IMR-90 (cell line): ENCODE data around the gene RAB11B. TPM values are rescaled to one million over a fixed set of nuclear protein-coding genes. Genes with fewer than 3 reads are reported as not detected.

ENCODE experiments used
- ATAC-seq: fragments of 200-7000 bp; cut with Tn5 transposase; 2 replicates; pipeline ENCODE4 v1.9.1; 2020; ENCODE audit warnings: low read depth, mild to moderate bottlenecking, moderate library complexity
- BruUV-seq: library from RNA; stranded (reverse); fragments of 400-500 nt; replicated peaks from 2 replicates; lab custom pipeline; 2021; lab: Mats Ljungman, UMichigan
- CTCF ChIA-PET: fragments of 300-600 bp; formaldehyde crosslinking; extraction: SDS; loops from one replicate; lab custom pipeline; 2021; ENCODE audit warnings: antibody characterized with exemption; lab: Yijun Ruan, JAX
- POLR2A ChIA-PET: fragments of 300-600 bp; sonication (Branson Sonifier 250); formaldehyde crosslinking; loops from one replicate; lab custom pipeline; 2022; ENCODE audit warnings: antibody characterized with exemption; ENCODE audit not compliant: unreplicated experiment; lab: Charles Lee
- DNase-seq: peaks from one replicate; pipeline ENCODE4 v3.0.0; 2013
- H2AFZ ChIP-seq: replicated peaks from 2 replicates; pipeline ENCODE3; 2013; ENCODE audit warnings: low read length, mild to moderate bottlenecking; ENCODE audit not compliant: poor library complexity
- H2AK5ac ChIP-seq: 2 replicates; pipeline ENCODE4 v1.6.1; 2013; ENCODE audit warnings: low read depth, low read length, inconsistent platforms
- H2AK9ac ChIP-seq: replicated peaks from 2 replicates; pipeline ENCODE3; 2013; ENCODE audit warnings: mild to moderate bottlenecking, low read depth, low read length, moderate library complexity; ENCODE audit not compliant: poor library complexity
- H2BK120ac ChIP-seq: 2 replicates; pipeline ENCODE4 v1.6.1; 2013; ENCODE audit warnings: low read depth, low read length, inconsistent platforms
- H2BK15ac ChIP-seq: 3 replicates; pipeline ENCODE4 v1.6.1; 2013; ENCODE audit warnings: low read depth, low read length, inconsistent platforms
- H2BK20ac ChIP-seq: 2 replicates; pipeline ENCODE4 v1.6.1; 2013; ENCODE audit warnings: low read depth, mild to moderate bottlenecking, inconsistent platforms, low read length, moderate library complexity
- H2BK5ac ChIP-seq: 2 replicates; pipeline ENCODE4 v1.6.1; 2013; ENCODE audit warnings: mild to moderate bottlenecking, low read depth, low read length, inconsistent platforms; ENCODE audit not compliant: poor library complexity, severe bottlenecking
- H3K14ac ChIP-seq: replicated peaks from 2 replicates; pipeline ENCODE4 v1.6.1; 2013; ENCODE audit warnings: low read depth, low read length, inconsistent platforms
- H3K18ac ChIP-seq: 2 replicates; pipeline ENCODE4 v1.6.1; 2013; ENCODE audit warnings: low read depth, low read length, control low read depth
- H3K23ac ChIP-seq: 2 replicates; pipeline ENCODE4 v1.6.1; 2013; ENCODE audit warnings: low read depth, low read length, inconsistent platforms
- H3K27ac ChIP-seq: 2 replicates; pipeline ENCODE4 v1.5.1; 2013; ENCODE audit warnings: mild to moderate bottlenecking, control low read depth, low read length; ENCODE audit not compliant: insufficient read depth
- H3K27me3 ChIP-seq: 2 replicates; pipeline ENCODE4 v1.6.1; 2013; ENCODE audit warnings: low read length; ENCODE audit not compliant: control insufficient read depth, insufficient read depth
- H3K36me3 ChIP-seq: 2 replicates; pipeline ENCODE4 v1.6.1; 2013; ENCODE audit warnings: low read length, mixed read lengths; ENCODE audit not compliant: control insufficient read depth, insufficient read depth
- H3K4ac ChIP-seq: 2 replicates; pipeline ENCODE4 v1.6.1; 2013; ENCODE audit warnings: low read depth, low read length, inconsistent platforms
- H3K4me1 ChIP-seq: 2 replicates; pipeline ENCODE4 v1.6.1; 2013; ENCODE audit warnings: low read length, mixed read lengths; ENCODE audit not compliant: control insufficient read depth, insufficient read depth
- H3K4me2 ChIP-seq: 2 replicates; pipeline ENCODE4 v1.6.1; 2013; ENCODE audit warnings: low read depth, mild to moderate bottlenecking, control low read depth, low read length, moderate library complexity
- H3K4me3 ChIP-seq: 2 replicates; pipeline ENCODE4 v1.5.1; 2013; ENCODE audit warnings: low read depth, mild to moderate bottlenecking, control low read depth, low read length, moderate library complexity; ENCODE audit not compliant: insufficient read depth
- H3K56ac ChIP-seq: 2 replicates; pipeline ENCODE4 v1.6.1; 2013; ENCODE audit warnings: low read length, inconsistent platforms; ENCODE audit not compliant: insufficient read depth; ENCODE audit errors: extremely low read depth
- H3K79me1 ChIP-seq, 2 experiments: 2 replicates each; pipeline ENCODE4 v1.6.1; 2013; ENCODE audit warnings: low read length in 2 of 2, inconsistent platforms in 1 of 2, low read depth in 1 of 2
- H3K9ac ChIP-seq: 2 replicates; pipeline ENCODE4 v1.6.1; 2013; ENCODE audit warnings: low read depth, low read length, control low read depth
- H3K9me1 ChIP-seq: 2 replicates; pipeline ENCODE4 v1.6.1; 2013; ENCODE audit warnings: low read length, inconsistent platforms; ENCODE audit not compliant: insufficient read depth
- H3K9me3 ChIP-seq: 2 replicates; pipeline ENCODE4 v1.6.1; 2013; ENCODE audit warnings: low read length; ENCODE audit not compliant: control insufficient read depth, insufficient read depth
- H4K20me1 ChIP-seq: 2 replicates; pipeline ENCODE4 v1.6.1; 2013; ENCODE audit warnings: low read length, inconsistent platforms; ENCODE audit not compliant: insufficient read depth
- H4K5ac ChIP-seq: 2 replicates; pipeline ENCODE4 v1.6.1; 2013; ENCODE audit warnings: mild to moderate bottlenecking, low read depth, low read length, control low read depth
- H4K8ac ChIP-seq, 2 experiments: 2 replicates each; pipeline ENCODE4 v1.6.1; 2013; ENCODE audit warnings: low read depth in 2 of 2, low read length in 2 of 2, control low read depth in 1 of 2, inconsistent platforms in 1 of 2
- H4K91ac ChIP-seq: 2 replicates; pipeline ENCODE4 v1.6.1; 2013; ENCODE audit warnings: low read depth, low read length, inconsistent platforms; ENCODE audit not compliant: insufficient read depth
- FOS ChIP-seq: fragments of 150-350 bp; IDR thresholded peaks from 2 replicates; pipeline ENCODE4 v1.6.1; 2016; ENCODE audit warnings: low read depth, low read length
- NFE2L2 ChIP-seq: fragments of 150-350 bp; IDR thresholded peaks from 2 replicates; pipeline ENCODE4 v1.6.1; 2016; ENCODE audit warnings: low read depth, mild to moderate bottlenecking, low read length
- WGBS, 2 experiments: methylation state at CpG; one replicate each; pipeline versions ENCODE4 v1.1.5 to v1.1.7; 2013; ENCODE audit warnings: missing lambda C conversion rate in 2 of 2; ENCODE audit not compliant: insufficient read length in 1 of 2; ENCODE audit errors: extremely low coverage in 2 of 2; 5-methylcytosine and 5-hydroxymethylcytosine counted together
- dilution Hi-C: fragments of 300-500 bp; cut with HindIII; formaldehyde crosslinking; loops from one replicate; pipeline ENCODE4 v1.14.3; 2018; ENCODE audit warnings: low sequenced_read_pairs; ENCODE audit not compliant: unreplicated experiment
- in situ Hi-C: fragments of 300-500 bp; cut with MboI; formaldehyde crosslinking; loops from 3 replicates; pipeline ENCODE4 v1.14.3; 2019; ENCODE audit warnings: low sequenced_read_pairs, inconsistent platforms, mixed read lengths
- intact Hi-C: fragments of 100-400 bp; cut with micrococcal nuclease; formaldehyde crosslinking; loops from 2 replicates; pipeline ENCODE4 v1.10.0; 2022
- polyA plus RNA-seq, 3 experiments: library from polyadenylated mRNA; depleted of rRNA; stranded (reverse); fragments of >200 nt; gene quantifications; 2 replicates each; pipeline ENCODE4 v1.2.3, GENCODE V29; 2012; ENCODE audit warnings: low replicate concordance in 1 of 3
- total RNA-seq: library from RNA; depleted of rRNA; stranded (reverse); fragments of >200 nt; gene quantifications from 2 replicates; pipeline ENCODE4 v1.2.3, GENCODE V29; 2012

RAB11B gene
- total and polyA plus RNA-seq, 2 of the 4 experiments (the other 2 are of a cell fraction): 8.2 to 117 TPM

DNA sequence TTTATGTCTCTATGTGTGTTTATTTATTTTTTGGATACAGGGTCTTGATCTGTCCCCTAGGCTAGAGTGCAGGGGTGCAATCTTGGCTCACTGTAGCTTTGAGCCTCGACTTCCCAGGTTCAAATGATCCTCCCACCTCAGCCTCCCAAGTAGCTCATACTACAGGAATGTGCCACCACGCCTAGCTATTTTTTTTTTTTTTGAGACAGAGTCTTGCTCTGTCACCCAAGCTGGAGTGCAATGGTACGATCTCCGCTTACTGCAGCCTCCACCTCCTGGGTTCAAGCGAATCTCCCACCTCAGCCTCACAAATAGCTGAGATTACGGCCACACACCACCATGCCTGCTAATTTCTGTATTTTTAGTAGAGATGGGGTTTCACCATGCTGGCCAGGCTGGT, 31.2 kb upstream of the RAB11B start:
- no TSS peak for BruUV-seq
- no peak for DNase-seq
- Histone ChIP-seq H3K56ac (no peak overlapping the region), H3K4me3 (no peak overlapping the region), H3K36me3 (no peaks in the 10 kb centered on the region), H2BK5ac (no peak overlapping the region), H2AK5ac (peak overlapping the region; percentile 53; the same call in 1 of the 2 replicates), H3K18ac (no peak overlapping the region), H3K14ac (no peak overlapping the region), H3K79me1 (no peaks in the 10 kb centered on the region), H3K23ac (no peak overlapping the region), H2BK120ac (no peak overlapping the region), H4K91ac (no peak overlapping the region), H4K5ac (no peak overlapping the region), H3K9me3 (peaks cover 3% of the 10 kb centered on the region), H3K27me3 (no peaks in the 10 kb centered on the region), H3K9ac (no peak overlapping the region), H4K8ac (no peak overlapping the region), H3K27ac (no peak overlapping the region), H3K4ac (no peak overlapping the region), H2BK20ac (no peak overlapping the region), H3K4me2 (no peak overlapping the region), H2AFZ (no peak overlapping the region), H3K9me1 (peaks cover 8% of the 10 kb centered on the region; the same call in 1 of the 2 replicates), H4K20me1 (peaks cover 6% of the 10 kb centered on the region; the same call in 1 of the 2 replicates), H3K4me1 (peaks cover 11% of the 10 kb centered on the region), H2BK15ac (no peak overlapping the region), H2AK9ac (no peak overlapping the region)
- CTCF ChIA-PET: no interaction called here
- TF ChIP-seq NFE2L2 (no peak), FOS (no peak)
- no peak for ATAC-seq
- intact Hi-C loops (no loop called here), in situ Hi-C loops (loop anchor here (5.0 kb wide), 1 partner anchor 38 kb away; no protein-coding TSS in a partner anchor), dilution Hi-C loops (no loop called here)
- POLR2A ChIA-PET: no interaction called here
- WGBS, 2 experiments: no CpG with 5 or more reads among the region's 6 CpGs
